NCI-H2227 (cell line): ENCODE results near the gene KLHL17.

Source experiments
- DNase-seq: peaks from one replicate; lab custom pipeline; 2025; ENCODE audit not compliant: unreplicated experiment; lab: John Stamatoyannopoulos, UW

Gene KLHL17

DNA sequence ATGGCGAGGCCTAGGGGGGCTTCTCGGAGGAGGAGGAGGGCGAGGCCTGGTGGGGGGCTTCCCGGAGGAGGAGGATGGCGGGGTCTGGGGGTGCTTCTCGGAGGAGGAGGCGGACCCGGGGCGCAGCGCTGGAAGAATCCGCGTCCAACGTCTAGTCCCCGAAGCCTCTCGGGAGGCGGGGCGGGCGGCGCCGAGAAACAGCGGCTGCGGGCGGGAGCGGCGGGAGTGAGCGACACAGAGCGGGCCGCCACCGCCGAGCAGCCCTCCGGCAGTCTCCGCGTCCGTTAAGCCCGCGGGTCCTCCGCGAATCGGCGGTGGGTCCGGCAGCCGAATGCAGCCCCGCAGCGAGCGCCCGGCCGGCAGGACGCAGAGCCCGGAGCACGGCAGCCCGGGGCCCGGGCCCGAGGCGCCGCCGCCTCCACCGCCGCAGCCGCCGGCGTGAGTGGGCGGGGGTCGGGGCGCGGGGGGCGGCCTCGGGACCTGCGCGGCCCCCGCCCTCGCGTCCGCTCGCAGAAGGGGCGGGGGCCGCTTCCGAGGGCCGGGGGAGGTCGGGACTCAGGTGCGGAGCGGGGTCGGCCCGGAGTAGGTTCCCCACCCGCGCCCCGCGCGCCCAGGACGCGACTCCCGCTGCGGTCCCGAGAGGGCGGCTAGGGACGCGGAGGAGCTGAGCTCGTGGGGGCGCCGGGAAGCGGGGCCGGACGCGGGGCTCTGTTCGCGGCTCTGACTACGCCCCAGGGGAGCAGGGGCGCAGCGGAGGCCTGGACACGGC is at the start of gene KLHL17:
TSS of gene KLHL17 (plus strand) at position 222 of the 769 bp plus-strand sequence. CDS start at position 332, 110 bp downstream.
- DNase-seq, result peak; percentile 75

DNA sequence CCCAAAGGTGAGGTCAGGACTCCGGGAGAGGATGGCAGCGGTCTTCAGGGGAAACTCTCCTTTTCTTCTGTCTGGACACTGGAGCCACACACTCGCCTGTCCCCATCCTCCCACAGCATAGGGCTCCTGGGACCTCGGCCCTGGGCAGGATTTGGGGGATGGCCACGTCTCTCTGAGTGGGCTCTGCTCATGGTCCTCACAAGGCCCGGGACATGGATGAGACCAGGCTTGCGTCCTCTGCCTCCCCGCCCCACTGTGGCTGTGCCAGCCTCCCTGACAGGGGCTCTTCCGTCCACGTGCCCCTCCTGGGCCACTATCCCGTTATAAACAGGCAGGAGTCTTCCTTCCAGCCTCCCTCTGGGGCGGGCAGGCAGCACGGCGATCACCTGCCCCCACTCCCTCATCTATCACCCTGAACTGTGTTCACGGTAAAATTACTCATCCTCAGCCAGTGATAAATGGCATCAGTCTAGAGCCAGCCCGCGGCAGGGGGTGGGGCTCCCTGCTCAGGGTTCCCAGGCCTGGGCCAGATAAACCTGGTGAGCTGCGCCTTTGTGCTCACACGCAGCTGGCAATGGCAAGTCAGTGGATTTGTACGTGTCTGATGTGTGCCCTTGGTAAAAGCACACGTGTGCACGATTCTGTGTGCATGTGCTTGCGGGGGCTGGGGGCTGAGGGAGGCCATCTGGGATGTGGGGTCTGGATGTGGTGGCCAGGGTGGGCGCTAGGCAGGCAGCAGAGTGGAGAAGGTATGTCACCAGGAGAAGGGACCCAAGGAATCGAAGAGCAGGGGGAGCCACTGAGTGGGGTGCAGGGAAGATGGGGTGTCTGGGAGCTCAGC is 49.3 kb upstream of the KLHL17 start:
- peak; percentile 56 for DNase-seq

DNA sequence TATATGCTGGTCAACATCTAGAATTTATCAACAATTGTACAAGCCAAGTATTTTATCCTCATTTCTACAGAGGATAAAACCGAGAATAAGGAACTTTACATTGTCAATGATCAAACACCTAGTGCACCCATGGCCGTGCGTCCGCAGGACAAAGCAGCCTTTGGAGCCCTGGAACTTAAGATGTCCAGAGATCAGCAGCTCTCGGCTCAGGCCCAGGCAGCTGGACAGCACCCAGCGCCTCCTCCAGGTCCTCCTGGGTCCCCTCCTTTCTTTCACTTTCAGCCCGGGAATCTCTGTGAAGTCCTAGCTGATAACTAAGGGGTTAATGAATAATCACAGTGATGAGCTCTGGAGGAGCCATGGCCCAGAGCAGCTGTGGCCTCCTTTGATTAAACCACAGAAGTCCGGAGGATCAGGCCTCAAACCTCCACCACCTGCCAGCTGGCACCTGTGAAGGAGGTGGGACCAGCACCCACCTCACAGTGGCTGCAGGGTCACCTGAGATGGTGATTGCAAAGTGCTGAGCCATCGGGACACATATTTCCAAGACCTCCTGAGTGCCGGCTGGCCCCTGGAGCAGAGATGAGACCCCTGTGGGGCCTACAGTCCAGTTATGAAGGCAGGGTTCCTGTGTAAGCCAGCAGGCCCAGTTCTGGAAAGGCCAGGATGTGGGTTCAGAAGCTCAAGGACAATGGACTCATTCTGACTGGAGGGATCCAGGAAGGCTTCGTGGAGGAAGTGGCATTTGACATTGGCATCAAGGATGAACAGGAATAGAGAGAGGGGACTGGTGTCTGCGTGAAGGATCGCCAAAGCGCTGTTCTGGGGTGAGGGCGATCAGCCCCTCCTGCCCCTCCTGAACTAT is 48.3 kb upstream of the KLHL17 start:
- DNase-seq, result no peak

DNA sequence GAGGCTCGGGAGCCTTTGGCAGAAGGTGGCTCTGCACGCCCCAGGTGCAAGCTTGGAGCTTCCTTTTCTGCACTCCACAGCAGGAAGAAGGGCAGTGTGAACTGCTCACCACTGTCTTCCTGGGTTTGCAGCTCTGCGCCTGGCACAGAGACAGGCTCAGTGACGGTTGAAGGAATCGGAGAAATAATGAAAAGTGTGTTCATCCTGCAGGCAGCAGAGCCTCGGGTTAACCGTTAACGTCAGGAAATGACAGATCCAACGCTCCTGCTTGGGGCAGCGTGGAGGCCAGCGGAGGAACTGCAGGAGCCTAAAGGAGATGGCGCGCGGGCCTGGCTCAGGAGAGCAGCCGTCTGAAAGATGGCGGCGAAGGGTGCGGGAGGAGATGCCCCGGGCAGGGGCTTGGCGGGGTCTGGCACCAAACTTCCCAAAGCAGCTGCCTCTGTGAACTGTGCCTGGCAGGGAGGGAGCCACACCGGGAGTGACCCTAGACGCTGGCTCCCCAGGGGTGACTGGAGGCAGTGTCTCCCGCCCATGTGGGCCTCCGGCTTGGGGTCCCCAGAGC is 47.6 kb upstream of the KLHL17 start:
- DNase-seq, result no peak

DNA sequence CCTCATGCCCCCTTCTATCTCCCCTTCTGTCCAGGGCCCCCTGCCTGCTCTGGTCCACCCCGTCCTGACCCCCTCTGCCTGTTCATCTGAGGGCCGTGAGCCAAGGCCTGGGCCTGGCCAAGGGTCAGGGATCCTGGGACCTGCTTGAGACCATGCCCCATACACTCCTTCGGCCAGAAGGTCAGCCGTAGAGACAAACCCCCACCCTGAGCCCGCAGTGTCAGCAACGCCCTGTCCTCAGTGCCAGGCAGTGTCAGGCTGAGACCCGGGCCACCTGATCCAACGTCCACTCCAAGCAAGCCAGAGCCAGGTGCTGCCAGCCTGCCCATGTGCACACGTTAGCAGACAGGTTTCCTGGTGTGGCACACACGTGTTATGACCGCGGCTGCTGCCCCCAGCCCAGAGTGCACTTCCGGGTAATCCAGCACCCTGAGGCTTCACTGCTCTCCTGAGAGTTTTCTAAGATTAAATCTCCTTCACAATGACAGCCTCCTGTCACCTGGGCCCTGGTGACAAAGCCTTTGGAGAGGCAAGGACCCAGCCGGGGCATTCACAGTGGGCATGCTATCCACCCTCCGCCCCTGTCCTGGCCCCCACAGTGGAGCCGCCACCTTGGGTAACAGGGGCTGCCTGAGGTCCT is 46.8 kb upstream of the KLHL17 start:
- DNase-seq, result no peak

DNA sequence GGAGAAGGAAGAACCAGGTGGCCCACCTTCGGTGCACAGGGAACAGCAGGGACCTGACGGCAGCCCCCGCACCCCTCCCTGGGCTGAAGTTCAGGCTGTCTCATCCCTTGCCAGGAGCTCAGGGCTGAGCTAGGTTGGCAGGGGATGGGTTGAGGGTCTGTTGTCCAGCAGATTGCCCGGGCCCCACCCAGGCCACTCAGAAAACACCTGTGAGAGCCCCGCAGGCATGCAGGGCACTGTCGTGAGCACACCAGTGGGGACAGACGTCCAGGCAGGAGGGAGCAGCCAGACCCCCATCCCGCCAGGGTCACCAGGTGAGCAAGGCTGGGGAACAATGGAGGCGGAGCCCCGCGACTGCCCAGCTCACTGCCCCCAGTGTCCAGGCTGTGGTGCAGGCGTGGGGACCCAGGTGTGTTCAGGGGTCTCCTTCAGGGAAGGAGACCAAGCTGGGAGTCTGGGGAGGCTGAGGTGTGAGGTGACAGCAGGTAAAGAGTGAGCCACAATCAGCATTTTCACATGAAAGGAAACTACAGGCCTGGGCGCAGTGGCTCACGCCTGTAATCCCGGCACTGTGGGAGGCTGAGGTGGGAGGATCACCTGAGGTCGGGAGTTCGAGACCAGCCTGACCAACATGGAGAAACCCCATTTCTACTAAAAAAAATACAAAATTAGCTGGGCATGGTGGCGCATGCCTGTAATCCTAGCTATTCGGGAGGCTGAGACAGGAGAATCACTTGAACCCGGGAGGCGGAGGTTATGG is 46.1 kb upstream of the KLHL17 start:
- no peak for DNase-seq

DNA sequence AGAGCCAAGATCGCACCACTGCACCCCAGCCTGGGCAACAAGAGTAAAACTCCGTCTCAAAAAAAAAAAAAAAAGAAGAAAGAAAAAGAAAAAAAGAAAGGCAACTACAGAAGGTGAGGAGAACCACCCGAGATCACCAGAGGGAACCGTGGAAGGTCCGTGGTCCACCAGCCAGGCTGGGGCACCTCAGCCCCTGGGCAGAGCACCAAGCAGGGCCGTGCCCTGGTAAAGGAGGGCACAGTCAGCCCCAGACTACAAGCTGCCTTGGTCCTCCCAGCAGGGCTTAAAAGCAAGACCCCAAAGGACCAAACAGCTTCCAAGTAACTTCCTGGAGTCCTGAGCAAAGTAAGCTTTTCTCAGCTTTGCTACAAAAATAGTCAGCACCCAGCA is 45.5 kb upstream of the KLHL17 start:
- DNase-seq, result no peak

DNA sequence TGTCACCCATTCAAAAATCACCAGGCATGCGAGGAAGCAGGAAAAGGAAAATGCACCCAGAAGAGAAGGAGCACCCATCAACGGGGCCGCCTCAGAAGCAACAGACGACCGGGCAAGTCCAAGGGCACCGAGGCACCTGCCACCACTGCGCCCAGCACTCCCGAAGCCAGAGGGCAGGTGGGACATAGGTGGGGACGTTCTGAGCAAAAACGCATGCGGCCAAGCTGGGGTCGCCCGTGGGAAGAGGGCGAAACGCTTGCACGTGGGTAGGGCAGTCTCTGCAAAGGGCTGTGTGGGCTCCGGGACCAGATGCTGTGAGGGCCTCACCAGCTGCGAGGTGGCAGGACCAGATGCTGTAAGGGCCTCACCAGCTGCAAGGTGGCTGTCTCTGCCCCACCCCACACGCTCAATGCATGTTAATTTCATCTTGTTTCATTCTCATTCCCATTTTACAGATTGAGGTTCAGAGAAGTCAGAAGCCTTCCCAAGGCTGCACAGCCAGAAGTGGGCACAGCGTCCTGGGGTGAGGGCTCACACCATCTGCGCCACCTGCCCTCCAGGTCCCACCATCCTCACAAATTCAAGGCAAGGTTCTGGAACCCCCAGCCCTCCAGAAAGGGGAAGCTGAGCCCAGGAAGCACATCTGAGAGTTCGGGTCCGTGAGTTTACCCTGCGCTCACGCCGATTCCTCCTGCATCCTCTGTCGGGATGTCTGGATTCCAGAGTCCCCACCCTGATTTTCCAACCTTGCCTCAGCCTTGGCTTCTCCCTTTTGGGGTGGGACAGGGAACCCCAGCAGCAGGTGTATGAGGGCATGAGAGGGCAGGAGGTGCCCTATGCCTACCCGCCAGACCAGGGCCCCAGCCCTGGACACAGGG is 44.9 kb upstream of the KLHL17 start:
- DNase-seq, result no peak

DNA sequence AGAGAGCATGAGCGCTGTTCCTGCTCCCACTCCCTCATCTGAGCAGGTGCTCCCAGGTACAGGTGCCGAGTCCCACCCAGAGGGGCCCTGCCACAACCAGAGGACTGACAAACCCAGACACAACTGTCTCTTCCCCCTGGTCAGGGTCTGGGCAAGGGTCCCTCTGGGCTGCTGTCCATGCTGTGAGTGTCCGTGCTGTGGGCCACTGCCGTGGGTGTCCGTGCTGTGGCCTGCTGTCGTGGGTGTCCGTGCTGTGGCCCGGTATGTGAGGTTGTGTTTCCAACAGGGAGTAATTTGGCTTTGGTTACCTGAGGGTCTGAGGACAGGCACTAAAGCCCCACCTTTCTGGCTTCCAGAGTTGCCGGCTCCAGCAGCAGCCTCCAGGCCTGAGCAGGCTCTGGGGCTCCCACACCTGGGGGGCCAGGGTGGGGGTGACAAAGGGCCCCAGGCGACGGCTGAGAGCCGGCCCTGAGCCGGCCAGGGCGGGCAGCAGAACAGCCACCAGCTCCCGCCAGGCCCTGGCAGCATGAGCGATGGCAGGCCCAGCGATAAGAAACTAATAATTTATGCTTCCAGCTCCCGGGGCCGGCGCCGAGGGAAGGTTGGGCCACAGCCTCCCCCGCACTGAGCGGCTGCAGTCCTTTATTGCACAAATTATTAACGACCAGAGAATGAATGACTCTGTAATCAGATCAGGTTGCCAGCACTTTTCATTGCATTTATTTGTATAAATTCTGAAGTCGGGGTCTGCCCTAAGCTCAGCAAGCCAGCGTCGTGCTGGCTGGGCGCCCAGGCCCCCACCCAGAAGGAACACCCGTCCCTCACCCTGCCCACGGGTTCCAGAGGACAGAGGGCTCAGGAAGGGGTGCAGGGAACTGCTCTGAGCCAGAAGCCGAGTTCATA is 44.0 kb upstream of the KLHL17 start:
- DNase-seq, result peak; percentile 53

DNA sequence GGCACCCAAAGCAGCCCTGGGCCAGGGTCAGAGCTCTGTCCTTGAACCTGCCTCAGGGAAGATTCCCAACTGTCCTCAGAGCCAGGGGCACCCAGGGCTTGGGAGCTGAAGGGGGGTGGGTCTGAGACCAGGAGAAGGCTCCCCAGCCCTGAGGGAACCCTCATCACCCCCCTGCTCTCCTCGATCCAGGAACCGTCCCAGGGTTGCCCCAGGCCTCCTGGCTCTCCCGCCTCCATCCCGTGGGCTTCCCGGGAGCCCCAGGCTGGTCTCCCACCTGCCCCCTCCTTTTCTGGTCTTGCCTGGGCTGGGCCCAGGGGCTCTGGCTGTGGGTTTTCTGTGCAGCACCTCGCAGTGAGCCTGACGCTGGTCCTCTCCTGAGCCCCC is 43.3 kb upstream of the KLHL17 start:
- no peak for DNase-seq

DNA sequence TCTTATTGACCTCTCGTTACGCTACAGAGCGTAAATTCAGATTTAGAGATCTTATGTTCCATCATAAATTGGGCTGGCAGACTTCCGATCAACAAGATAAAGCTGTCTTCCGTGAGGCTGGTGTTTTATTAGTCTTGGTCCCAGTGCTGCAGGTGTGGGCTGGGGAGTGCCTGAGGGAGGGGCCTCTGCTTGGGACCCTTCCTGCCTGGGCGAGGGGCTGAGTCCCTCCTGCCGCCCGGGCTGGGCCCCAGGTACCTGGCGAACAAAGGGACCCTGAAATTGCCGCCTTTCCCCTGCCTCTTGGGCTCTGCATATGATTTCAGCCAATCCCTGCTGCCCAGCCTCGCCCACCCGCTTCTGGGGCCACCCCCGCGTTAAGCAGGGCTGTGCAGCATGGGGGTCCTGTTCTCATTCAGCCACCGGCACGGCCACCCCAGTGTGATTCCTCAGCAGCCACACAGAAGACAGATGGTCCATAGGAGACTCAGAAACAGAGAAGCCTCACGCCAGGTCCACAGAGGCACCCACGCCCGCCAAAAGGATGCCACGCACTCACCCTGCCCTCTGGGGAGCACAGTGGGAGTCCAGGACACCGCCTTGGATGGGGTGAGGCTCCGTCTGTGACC is 42.8 kb upstream of the KLHL17 start:
- DNase-seq, result no peak

DNA sequence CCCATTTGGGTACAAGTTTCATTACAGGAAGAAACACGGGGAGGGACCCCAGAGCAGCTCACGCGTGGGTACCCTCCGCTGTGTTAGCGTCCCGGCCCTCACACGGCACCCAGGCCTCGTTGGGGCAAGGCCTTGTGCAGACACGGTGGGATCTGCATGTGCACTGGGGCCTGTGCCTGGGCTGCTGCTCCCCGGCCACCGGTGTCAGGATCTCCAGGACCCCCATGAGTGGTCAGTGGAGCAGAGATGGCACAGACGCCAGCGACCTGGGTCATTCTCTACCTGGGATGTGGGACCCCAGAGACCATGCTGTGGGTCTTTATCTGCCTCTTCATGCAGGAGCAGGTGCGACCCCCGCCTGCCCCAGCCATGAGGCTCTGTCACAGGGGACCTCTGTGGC is 42.0 kb upstream of the KLHL17 start:
- DNase-seq, result no peak

DNA sequence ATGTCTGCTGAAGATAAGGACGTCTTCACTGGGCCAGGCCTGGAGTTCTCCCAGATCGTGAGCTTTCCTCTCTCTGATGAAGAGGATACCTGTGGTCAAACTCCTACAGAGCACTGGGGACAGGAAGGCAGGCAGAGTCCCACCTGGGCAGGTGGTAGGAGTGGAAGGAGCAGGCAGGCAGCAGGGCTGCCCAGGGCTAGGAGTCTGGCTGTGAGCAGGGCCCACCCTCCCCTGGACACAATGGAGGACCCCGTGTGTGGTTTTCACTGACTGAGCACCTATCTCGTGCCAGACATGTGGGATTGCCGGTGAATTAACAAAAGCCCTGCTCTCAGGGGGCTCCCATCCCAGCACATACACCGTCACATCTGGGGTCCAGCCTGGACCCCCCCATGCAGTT is 41.5 kb upstream of the KLHL17 start:
- no peak for DNase-seq

DNA sequence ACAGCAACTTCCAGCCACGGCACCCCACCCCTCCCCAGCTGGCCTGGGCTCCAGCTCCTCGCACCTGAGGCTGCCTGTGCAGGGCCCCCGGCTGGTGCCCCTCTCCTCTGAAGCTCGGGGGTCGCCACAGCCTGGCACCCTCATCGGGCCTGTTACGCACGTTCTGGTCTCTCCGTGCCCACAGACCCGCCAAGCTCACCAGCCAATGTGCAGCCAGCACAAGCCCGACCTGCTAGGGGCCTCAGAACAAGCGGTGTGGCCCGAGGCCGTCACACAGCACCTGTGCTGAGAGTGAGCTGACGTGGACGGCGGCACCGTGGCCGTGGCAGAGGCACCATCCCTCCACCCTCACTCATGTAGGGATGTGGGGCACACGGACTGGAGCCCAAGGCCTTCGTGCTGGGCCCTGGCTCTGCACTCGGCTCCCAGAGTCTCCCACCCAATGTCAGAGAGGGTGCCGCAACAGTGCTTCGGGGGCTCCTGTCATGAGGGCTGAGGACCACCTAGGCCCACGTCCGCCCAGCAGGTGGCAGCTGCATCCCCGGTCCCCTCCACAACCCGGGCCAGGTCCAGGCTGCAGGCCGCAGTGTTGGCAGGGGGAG is 41.0 kb upstream of the KLHL17 start:
- no peak for DNase-seq

DNA sequence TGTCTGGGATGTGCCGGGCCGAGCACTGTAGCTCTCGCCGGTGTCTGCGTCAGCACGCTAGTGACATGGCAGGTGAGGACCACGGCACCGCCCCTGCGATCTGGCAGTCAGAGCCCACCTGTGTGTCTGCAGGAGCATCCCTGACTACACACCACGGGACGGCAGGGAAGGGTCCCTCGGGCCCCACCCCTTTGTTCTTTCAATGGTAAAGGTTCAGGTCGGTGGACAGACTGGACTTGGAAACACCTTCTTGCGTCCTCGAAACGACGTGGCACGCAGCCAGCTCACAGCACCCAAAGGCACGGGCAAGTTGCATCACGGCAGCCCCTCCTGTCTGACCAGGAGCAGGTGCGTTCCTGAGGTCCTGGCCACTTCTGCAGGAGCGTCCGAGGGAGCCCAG is 40.4 kb upstream of the KLHL17 start:
- DNase-seq, result no peak

DNA sequence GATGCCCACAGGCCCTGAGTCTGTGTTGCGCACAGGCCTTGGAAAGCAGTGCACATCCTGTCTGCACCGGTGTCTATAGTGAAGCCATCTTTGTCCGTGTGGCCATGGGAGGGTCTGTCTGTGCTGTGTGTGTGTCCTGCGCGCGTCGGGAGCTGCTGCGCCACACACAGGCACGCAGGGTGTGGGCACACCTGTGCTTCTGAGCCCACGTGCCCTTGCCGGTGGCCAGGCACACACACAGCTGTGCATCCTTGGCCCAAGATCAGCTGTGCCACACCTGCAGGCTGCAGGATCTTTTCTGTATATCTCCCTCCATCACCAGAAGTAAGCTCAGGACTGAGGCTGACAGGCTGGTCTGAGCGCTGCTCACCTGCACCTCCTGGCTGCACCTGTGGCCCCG is 39.9 kb upstream of the KLHL17 start:
- no peak for DNase-seq
